ENCODE data around the gene SNAP91.
"Not testable (repeated sequence)": the region's sequence is repeated elsewhere in the genome, so short reads cannot be mapped to it uniquely, and the experiment has no call there.

SNAP91 gene, protein sequence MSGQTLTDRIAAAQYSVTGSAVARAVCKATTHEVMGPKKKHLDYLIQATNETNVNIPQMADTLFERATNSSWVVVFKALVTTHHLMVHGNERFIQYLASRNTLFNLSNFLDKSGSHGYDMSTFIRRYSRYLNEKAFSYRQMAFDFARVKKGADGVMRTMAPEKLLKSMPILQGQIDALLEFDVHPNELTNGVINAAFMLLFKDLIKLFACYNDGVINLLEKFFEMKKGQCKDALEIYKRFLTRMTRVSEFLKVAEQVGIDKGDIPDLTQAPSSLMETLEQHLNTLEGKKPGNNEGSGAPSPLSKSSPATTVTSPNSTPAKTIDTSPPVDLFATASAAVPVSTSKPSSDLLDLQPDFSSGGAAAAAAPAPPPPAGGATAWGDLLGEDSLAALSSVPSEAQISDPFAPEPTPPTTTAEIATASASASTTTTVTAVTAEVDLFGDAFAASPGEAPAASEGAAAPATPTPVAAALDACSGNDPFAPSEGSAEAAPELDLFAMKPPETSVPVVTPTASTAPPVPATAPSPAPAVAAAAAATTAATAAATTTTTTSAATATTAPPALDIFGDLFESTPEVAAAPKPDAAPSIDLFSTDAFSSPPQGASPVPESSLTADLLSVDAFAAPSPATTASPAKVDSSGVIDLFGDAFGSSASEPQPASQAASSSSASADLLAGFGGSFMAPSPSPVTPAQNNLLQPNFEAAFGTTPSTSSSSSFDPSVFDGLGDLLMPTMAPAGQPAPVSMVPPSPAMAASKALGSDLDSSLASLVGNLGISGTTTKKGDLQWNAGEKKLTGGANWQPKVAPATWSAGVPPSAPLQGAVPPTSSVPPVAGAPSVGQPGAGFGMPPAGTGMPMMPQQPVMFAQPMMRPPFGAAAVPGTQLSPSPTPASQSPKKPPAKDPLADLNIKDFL

DNA sequence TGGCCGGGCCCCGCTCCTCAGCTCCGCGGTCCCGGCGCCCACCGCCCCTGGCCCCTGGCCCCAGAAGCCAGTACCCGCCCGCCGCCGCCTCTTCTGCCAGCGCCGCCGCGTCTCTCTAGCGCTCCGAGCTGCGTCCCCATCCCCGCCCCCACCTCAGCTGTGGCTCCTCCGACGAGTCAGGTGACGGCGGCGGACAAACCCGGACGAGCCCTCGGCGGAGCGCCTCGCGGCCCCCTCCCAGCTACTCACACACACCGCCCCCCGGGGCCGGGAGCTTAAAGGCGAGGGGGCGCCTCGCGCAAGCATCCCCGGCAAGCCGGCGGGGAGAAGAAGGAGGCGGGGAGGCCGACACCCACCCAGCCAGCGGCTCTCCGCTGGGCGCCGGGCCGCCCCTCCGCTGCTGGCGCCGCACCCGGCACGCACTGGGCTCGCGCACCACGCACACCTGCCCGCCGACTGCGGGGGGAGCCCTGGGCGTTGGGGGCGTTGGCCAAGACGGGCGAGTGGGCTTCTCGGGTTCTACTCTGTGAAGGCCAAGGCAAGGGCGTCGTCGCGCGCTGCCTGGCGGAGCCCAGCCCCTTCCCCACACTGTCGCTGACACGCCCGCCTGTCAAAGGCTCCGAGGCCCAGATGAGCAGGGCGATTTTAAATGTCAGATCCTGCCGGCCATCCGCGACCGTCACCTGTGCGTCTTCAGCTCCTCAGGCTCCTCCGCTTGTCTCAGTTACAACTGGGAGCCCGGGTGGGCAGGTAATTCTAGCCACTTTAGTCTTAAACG is at the start of gene SNAP91:
Gene SNAP91, minus strand, starts transcription at position 132 of the 778 bp plus-strand sequence. CDS start 1,174 bp downstream, outside the sequence.
- DNase-seq (ENCODE audit: low read depth in 2 of 2) = no peak

DNA sequence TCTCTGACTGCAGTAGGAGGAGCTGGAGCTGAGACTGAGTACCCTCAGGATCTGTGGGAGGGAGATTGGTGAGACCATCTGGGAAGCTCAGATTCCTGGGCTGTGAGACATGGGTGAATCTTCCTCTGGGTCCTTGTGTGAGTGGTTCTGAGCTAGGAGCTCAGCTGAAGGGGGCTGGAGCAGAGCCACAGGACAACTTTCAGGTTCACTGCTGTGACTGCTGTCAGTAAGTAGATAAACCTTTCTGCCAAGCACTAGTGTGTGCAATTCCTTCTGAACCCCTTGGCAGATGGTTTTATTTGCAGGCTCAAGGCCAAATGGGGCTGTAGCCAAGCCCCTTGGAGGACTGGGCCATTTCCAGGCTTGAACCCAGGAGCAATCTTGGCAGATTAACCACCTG is 49.6 kb upstream of the SNAP91 start:
- no peak for DNase-seq (ENCODE audit: low read depth in 2 of 2)

DNA sequence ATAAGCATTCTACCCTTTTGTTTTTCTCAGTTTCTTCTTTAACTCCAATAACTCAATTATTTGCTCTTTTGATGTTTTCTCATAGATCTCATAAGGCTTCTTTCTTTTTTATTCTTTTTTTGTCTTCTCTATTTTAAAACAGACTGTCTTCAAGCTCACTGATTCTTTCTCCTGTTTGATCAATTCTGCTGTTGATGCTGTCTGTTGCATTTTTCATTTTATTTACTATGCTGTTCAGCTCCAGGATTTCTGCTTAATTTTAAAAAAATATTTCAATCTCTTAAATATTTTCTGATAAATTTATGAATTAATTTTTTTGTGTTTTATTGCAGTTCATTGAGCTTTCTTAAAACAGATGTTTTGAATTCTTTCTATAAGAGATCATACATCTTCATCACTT is 48.1 kb upstream of the SNAP91 start:
- no peak for DNase-seq (ENCODE audit: low read depth in 2 of 2)

DNA sequence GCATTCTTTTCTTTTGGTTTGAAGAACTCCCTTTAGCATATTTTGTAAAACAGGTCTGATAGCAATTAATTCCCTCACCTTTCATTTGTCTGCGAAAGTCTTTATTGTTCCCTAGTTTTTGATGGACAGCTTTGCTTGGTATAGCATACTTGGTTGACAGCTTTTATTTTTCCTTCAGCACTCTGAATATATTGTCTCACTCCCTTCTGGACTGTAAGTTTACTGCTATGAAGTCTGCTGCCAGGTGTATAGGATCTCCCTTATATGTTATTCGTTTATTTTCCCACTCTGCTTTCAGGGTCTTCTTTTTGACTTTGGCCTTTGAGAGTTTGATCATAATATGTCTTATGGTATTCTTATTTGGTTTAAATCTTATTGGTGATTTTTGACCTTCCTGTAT is 47.7 kb upstream of the SNAP91 start:
- DNase-seq (ENCODE audit: low read depth in 2 of 2) = no peak

DNA sequence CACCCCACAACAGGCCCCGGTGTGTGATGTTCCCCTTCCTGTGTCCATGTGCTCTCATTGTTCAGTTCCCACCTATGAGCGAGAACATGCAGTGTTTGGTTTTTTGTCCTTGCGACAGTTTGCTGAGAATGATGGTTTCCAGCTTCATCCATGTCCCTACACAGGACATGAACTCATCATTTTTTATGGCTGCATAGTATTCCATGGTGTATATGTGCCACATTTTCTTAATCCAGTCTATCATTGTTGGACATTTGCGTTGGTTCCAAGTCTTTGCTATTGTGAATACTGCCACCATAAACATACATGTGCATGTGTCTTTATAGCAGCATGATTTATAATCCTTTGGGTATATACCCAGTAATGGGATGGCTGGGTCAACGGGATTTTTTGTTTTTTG is 43.5 kb upstream of the SNAP91 start:
- not testable (repeated sequence) for DNase-seq (ENCODE audit: low read depth in 2 of 2)

DNA sequence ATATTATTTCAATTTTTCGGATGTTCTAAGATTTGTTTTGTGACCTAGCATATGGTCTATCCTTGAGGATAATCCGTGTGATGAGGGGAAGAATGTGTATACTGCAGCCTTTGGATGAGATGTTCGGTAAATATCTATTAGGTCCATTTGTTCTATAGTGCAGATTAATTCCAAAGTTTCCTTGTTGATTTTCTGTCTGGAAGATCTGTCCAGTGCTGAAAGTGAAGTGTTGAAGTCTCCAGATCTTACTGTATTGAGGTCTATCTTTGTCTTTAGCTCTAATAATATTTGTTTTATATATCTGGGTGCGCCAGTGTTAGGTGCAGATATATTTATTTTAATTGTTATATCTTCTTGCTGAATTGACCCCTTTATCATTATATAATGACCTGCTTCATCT is 32.2 kb upstream of the SNAP91 start:
- DNase-seq (ENCODE audit: low read depth in 2 of 2) = no peak

DNA sequence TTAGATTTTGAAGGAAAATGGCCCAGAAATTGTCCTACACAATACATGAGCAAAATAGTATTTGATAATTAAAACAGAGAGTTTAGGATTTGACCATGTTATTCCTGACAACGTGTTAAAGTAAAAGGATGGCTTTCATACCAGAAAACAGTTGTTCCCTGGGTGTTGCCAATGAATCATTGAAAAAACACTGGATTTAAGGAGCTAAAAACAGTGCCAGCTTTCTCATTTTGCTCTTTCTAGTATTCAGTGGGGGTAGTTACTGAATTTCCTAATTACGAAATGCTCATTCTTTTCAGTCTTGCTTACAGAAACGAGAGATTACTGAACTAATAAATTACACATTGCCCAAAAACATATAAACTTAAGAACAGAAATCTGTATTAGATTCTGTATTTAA is 26.6 kb upstream of the SNAP91 start:
- no peak for DNase-seq (ENCODE audit: low read depth in 2 of 2)

DNA sequence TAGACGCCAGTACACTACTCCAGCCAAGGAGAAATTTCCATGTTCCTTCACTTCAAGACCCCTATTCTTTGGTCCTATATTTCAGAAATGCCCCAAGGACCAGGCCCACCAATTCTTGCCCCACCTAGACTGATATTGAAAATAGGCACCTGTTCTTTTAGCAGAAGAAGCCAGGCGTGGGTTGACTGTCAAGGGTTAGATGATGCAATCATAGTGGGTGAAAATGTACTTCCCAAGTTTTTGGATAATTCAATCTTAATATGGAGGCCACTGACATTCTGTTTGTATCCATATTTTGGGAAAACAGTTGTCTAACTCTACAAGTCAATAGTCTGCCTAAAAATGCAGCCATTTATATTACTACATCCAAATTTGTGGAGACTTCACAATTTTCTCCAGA is 21.0 kb upstream of the SNAP91 start:
- DNase-seq (ENCODE audit: low read depth in 2 of 2) = no peak

DNA sequence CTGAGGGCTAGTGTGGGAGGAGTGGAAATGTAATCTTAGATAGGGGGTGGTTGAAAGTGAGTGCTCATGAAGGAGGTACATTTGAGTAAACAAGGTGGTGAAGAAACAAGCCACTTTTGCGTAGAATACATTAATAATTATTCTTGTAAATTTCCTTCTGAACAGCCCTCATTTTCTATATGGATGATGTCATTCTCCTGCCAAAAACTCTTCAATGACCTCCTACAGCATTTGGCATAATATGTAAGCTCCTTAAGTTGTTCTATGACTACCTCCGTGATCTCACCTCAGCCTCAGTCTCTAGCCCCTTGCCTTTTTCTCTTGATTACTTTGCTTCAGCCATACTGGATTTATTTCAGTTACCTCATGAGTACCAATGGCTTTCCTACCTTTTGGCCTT is 14.0 kb upstream of the SNAP91 start:
- no peak for DNase-seq (ENCODE audit: low read depth in 2 of 2)

DNA sequence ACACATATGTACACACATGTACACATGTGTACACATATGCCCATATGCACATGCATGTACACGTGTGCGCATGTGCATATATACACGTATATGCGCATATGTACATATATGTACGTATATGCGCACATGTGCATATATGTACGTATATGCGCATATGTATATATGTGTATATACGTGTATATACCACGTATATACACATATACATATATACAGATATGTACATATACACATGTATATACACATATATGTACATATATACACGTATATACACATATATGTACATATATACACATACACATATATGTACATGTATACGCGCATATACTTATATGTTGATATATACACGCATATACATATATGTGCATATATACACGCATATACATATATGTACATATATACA is 8.9 kb upstream of the SNAP91 start:
- no peak for DNase-seq (ENCODE audit: low read depth in 2 of 2)

DNA sequence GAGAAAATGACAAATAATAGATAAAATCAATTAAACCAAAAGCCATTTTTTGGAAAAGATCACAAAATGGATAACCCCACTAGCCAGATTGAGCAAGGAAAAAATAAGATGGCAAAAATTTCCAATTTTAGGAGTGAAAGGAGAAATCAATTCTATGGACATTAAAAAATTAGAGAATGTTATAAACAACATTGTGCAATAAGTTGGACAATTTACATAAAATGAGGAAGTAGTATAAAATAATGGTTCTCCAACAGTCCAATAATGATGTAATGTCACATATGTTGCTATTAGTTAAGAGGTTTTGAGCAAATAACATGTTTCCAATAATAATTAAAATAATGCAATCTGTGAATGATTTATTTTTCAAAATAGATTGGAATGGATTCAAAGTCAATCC is 3.1 kb upstream of the SNAP91 start:
- no peak for DNase-seq (ENCODE audit: low read depth in 2 of 2)

DNA sequence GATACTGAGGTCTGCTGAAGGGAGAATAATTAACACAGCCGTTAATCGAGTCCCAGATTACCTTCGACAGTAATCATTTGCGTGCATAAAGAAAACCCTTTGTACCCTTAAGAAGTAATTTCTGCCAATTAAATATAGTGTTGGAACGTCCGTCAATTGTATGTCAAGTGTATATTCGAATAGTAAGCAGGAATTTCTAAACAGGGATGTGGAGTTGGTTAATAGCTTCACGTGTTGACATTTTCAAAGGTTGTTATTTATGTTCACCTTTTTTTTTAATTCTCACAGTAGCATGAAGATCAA is 798 bp upstream of the SNAP91 start:
- no peak for DNase-seq (ENCODE audit: low read depth in 2 of 2)

DNA sequence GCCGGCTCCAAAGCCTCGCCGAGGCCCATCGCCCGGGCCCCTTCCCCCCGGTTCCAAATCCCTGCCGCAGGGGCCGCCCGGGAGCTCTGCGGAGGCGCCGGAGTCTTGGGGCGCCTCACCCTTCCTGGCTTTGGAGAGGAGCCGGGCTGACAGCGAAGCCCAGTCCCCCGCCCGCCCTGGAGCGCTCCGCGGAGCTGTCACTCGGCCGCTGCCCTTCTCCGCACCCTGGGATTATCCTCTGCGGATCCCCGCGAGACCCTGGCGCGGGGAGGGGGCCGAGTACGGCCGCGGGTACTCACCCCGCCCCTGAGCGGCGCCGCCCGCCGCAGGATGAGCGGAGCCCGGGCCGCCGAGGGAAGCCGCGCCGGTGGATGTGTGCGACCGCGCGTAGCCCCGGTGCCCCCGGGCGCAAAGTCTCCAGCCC is 343 bp downstream of the SNAP91 start:
- no peak for DNase-seq (ENCODE audit: low read depth in 2 of 2)

DNA sequence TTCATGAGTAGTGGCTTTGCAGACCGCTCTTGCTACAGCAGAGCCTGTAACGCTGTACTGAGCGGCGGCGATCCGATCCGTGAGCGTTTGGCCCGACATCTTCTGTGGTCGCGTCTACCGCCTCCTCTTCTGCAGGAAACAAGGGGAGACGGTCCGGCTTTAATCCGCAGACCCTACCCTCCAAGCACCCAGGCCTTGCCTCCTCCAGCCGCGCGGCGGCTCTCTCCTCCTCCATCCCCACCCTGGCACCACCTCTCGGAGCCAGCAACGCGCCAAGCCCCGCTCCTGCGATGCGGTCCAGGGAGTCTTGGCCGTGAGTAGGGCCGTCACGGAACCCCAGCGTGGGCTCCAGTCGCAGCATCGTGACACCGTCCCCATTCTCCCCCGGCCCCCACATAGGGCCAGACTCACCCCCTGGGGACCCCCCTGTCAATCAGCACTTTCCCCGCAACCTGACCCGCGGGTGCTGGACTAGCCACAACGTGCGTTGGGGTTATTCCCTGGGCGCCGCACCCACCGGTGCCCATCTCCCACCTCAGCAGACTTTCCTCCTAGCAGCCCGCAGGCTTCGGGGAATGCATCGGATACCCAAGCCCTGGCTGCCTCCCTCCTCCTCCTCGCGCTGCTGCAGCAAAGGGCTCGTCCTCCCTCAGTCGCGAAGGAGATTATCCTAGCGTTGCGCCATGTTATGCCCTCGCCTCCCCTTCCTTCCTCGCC is 914 bp downstream of the SNAP91 start:
- no peak for DNase-seq (ENCODE audit: low read depth in 2 of 2)

DNA sequence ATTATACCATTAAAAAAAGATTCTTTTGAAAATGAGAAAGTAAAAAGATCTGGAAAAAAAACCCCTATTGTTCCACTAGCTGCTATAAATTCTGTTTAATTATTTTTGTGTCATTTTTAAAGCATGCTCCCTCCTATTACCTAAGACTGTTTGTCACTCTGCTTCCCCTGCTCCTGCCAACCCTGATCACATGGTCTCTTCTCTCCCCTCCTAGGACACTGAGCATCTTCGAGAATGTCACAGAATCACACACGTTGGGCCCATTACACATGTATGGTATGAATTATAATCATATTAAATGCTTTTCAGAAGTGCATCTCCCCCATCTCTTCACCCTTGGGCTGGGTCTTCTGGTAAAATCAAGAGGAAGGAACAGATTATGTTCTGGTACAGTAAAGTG is 6.2 kb downstream of the SNAP91 start:
- DNase-seq (ENCODE audit: low read depth in 2 of 2) = no peak

DNA sequence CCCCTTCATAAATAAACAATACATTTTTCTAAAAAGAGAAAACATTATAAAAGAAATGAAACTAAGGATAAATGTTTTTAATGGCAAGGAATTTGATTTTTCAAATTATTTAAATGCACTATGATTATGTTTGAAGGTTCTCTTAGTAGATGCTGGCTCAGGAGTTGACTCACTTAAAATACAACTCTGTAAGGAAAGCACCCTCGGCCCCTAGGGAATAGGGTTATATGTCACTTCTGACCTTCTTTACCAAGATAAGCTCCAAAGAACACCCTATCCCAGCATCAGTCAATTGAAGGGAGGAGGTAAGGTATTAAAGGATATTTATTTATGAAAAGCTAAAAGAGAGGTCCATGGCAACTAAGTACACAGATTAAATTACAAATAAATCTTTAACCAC is 6.8 kb downstream of the SNAP91 start:
- DNase-seq (ENCODE audit: low read depth in 2 of 2) = no peak

DNA sequence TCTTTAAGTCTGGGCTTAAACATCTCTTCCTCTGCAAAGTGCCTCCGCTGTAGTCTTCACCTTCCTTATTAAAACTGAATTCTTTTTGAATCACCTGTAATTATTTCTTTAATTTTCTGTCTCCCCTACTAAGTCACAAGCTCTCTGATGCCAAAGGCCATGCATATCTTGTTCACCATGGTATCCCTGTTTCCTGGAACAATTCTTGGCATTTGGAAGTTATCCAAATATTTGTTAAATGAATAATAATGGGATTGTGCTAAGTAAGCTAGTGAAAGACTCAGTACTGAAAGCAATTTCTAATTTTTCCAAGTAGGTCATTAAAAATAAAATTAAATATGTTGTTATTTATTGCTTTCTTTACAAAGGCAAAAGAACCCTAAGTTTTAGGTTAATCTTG is 12.2 kb downstream of the SNAP91 start:
- no peak for DNase-seq (ENCODE audit: low read depth in 2 of 2)

DNA sequence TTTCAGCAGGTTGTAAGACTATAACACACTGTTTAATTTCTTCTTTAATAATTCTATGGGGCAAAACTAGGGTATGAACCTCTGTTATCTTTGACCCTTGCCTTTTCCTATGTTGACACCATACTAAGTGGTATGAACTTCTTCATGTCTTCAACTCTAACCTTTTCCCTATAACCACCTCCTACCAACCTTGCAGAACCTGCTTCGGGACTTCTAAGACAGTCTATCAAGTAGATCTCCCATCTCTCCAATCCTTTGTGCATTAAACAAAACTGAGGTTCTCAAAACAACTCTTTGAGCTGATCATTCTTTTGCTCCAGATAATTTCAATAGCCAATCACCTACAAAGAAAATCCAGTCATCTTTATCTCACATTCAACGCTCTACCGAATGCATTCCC is 23.4 kb downstream of the SNAP91 start:
- DNase-seq (ENCODE audit: low read depth in 2 of 2) = no peak

DNA sequence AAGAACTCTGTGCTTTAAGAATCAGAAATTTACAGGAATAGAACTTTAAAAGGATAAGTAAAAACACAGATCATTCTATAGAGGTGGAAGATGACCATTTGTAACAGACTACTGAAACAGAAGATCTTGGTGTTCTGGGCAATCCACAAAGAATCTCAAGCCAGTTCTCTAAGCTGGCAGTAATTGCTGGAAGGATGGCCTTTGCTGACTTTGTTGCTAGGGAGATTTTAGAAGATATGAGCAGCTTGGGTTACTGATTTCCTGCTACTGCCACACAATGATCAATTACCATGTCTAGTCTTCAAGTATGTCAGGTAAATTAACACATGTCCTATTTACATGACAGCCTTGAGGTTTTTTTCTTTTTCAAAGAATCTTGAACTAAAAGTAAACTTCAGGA is 31.1 kb downstream of the SNAP91 start:
- DNase-seq (ENCODE audit: low read depth in 2 of 2) = no peak

DNA sequence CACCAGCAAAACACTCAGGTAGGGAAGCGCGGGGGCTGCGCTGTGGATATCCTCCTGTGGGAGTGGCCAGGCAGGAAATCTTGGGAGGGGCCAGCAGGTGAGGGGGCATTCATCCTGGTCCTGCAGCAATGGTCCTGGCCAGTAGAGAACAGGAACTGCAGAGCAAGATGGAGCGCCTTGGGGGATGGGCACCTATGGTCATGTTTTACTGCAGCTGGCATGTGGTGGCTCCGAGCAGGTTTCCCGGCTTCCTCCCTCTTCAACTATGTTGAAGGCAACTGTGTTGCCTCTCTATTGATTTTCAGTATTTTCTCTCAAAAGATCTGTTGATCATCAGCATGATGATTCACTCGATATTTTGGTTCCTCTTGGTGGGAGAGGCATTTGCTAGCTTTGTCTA is 70.9 kb downstream of the SNAP91 start:
- DNase-seq (ENCODE audit: low read depth in 2 of 2) = no peak

DNA sequence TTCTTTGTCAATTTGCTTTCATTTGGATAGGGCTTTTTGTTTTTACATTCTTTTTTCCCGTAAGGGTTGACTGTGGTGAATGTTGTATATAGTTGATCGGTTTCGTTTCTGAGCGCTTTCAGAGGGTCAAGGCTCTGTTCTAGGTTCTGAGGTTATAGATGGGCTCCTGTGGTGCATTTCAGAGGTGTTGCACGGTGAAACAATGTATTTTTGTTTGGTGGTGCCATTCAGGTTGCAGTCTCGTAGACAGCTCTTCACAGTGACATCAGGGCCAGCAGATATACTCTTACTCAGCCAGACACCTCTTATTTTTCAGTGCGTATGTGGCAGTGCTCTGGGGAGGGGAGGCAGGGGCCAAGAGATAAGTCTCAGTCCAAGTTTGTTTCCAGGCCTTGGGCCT is 72.1 kb downstream of the SNAP91 start:
- no peak for DNase-seq (ENCODE audit: low read depth in 2 of 2)

DNA sequence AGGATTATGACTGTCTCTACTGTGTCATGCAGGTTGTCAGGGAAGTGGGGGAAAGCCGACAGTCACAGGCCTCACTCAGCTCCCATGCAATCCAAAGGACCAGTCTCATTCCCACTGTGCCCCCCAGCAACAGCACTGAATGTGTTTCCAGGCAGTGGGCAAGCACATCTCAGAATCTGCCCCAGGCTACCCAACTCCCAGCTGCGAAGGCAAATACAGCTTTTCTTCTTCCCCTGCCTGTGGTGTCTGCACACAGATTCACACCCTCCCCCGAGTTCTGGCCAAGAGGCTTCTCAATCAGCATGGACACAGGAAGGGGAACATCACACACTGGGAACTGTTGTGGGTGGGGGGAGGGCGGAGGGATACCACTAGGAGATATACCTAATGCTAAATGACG is 75.3 kb downstream of the SNAP91 start:
- no peak for DNase-seq (ENCODE audit: low read depth in 2 of 2)
